Stimulated activated CD4-positive, alpha-beta T cell treated with anti-CD3 and anti-CD28 coated beads, Interleukin-4, amount 100 ng/mL, for 1 hour (primary cell): ENCODE data around the gene TMEM203.

Experiments used
- DNase-seq: peaks from one replicate; pipeline ENCODE4 v3.0.0-alpha.2; 2020

TMEM203 gene

GRCh38 chr9:137193771-137194170, 11.7 kb downstream of the TMEM203 start:
- DNase-seq, result no peak

- no peak for DNase-seq
These were observed 12.6 kb downstream of the TMEM203 start for GRCh38 chr9:137192859-137193258.

GRCh38 chr9:137192448-137192780, 13.0 kb downstream of the TMEM203 start:
- DNase-seq, result no peak

GRCh38 chr9:137191691-137192447, 13.6 kb downstream of the TMEM203 start:
- no peak for DNase-seq

- DNase-seq, result no peak
These were observed 14.2 kb downstream of the TMEM203 start for GRCh38 chr9:137191245-137191644.

GRCh38 chr9:137190315-137190856, 15.1 kb downstream of the TMEM203 start:
- DNase-seq, result no peak

GRCh38 chr9:137189297-137190295, 15.9 kb downstream of the TMEM203 start:
- DNase-seq, result no peak

GRCh38 chr9:137188490-137189296, 16.8 kb downstream of the TMEM203 start, which contains the start of the genes ANAPC2 and SSNA1:
ANAPC2 (minus strand) TSS chr9:137188560; CDS start chr9:137188532, 28 bp downstream.
SSNA1 (plus strand) TSS chr9:137188676; CDS start chr9:137188727, 51 bp downstream.
- peak; percentile 95 for DNase-seq

GRCh38 chr9:137188086-137188489, 17.4 kb downstream of the TMEM203 start:
- DNase-seq, result no peak

- DNase-seq, result no peak
These were observed 18.1 kb downstream of the TMEM203 start for GRCh38 chr9:137187386-137187785.

GRCh38 chr9:137186385-137186784, 19.1 kb downstream of the TMEM203 start:
- DNase-seq, result no peak

GRCh38 chr9:137185921-137186320, 19.5 kb downstream of the TMEM203 start:
- no peak for DNase-seq

- no peak for DNase-seq
These were observed 20.4 kb downstream of the TMEM203 start for GRCh38 chr9:137184881-137185660.

GRCh38 chr9:137183980-137184595, 21.4 kb downstream of the TMEM203 start:
- no peak for DNase-seq

GRCh38 chr9:137182836-137183235, 22.6 kb downstream of the TMEM203 start:
- no peak for DNase-seq

GRCh38 chr9:137181680-137182079, 23.8 kb downstream of the TMEM203 start:
- no peak for DNase-seq

- no peak for DNase-seq
These were observed 25.0 kb downstream of the TMEM203 start for GRCh38 chr9:137180491-137180890.

- DNase-seq, result no peak
These were observed 25.7 kb downstream of the TMEM203 start for GRCh38 chr9:137179761-137180160.

GRCh38 chr9:137178939-137179630, 26.4 kb downstream of the TMEM203 start:
- no peak for DNase-seq

- DNase-seq, result no peak
These were observed 27.1 kb downstream of the TMEM203 start for GRCh38 chr9:137178201-137178938.
